CD4-positive, alpha-beta T cell (primary cell): ENCODE measurements around the gene MFSD6. TPM values are rescaled to one million over a fixed set of nuclear protein-coding genes. Genes with fewer than 3 reads are reported as not detected.
"Not testable (repeated sequence)": the region's sequence is repeated elsewhere in the genome, so short reads cannot be mapped to it uniquely, and the experiment has no call there.

Experiments
- ATAC-seq: fragments of 200-7000 bp; cut with Tn5 transposase; one replicate; pipeline ENCODE4 v1.10.0; 2022; ENCODE audit warnings: mild to moderate bottlenecking; ENCODE audit not compliant: poor library complexity
- CTCF ChIA-PET: fragments of 350-600 bp; sonication (Branson Sonifier 250); formaldehyde crosslinking; loops from one replicate; lab custom pipeline; 2021; ENCODE audit warnings: antibody characterized with exemption, inconsistent platforms; lab: Charles Lee
- POLR2A ChIA-PET: fragments of 350-600 bp; sonication (Branson Sonifier 250); formaldehyde crosslinking; loops from one replicate; lab custom pipeline; 2021; ENCODE audit warnings: antibody characterized with exemption, inconsistent platforms; lab: Charles Lee
- DNase-seq, 14 experiments: peaks; one replicate each; pipeline ENCODE4 v3.0.0-alpha.2; 2013 to 2020; ENCODE audit warnings: mixed read lengths in 2 of 14
- H3K27ac ChIP-seq, 2 donors: one replicate each; pipeline versions ENCODE4 v1.5.1 to v1.7.0; 2013; ENCODE audit warnings: low read length in 2 of 2, low read depth in 1 of 2, mild to moderate bottlenecking in 1 of 2
- H3K27me3 ChIP-seq, 2 experiments: 1 replicate in 1 of 2; 2 replicates in 1 of 2; pipeline versions ENCODE4 v1.6.1 to v1.7.0; 2013; ENCODE audit warnings: low read length in 2 of 2, control low read depth in 1 of 2, mild to moderate bottlenecking in 1 of 2, moderate library complexity in 1 of 2; ENCODE audit not compliant: insufficient read depth in 2 of 2, control insufficient read depth in 1 of 2
- H3K36me3 ChIP-seq: one replicate; pipeline ENCODE4 v1.6.1; 2013; ENCODE audit warnings: low read length, control low read depth; ENCODE audit not compliant: insufficient read depth
- H3K4me1 ChIP-seq: one replicate; pipeline ENCODE4 v1.6.1; 2013; ENCODE audit warnings: low read length, control low read depth; ENCODE audit not compliant: insufficient read depth
- H3K4me3 ChIP-seq: one replicate; pipeline ENCODE4 v1.5.1; 2013; ENCODE audit warnings: mild to moderate bottlenecking, low read length, moderate library complexity
- H3K9me3 ChIP-seq, 2 experiments: 1 replicate in 1 of 2; 2 replicates in 1 of 2; pipeline versions ENCODE4 v1.6.1 to v1.7.0; 2013; ENCODE audit warnings: low read length in 2 of 2, mild to moderate bottlenecking in 2 of 2, control low read depth in 1 of 2, moderate library complexity in 1 of 2; ENCODE audit not compliant: control insufficient read depth in 1 of 2, insufficient read depth in 1 of 2
- H3K27ac Mint-ChIP-seq: one replicate; pipeline ENCODE4 v1.8.0; 2020; ENCODE audit warnings: mixed read lengths
- H3K27me3 Mint-ChIP-seq: one replicate; pipeline ENCODE4 v1.8.0; 2021; ENCODE audit warnings: mixed read lengths
- H3K36me3 Mint-ChIP-seq: one replicate; pipeline ENCODE4 v1.8.0; 2021; ENCODE audit warnings: low read depth, mixed read lengths
- H3K4me1 Mint-ChIP-seq: one replicate; pipeline ENCODE4 v1.8.0; 2021; ENCODE audit warnings: low read depth, mixed read lengths
- H3K4me3 Mint-ChIP-seq: one replicate; pipeline ENCODE4 v1.8.0; 2020; ENCODE audit warnings: mild to moderate bottlenecking, mixed read lengths
- H3K9me3 Mint-ChIP-seq: one replicate; pipeline ENCODE4 v1.8.0; 2020; ENCODE audit warnings: mixed read lengths
- intact Hi-C, 2 experiments: fragments of 100-400 bp; cut with DNase I in 1 of 2; cut with micrococcal nuclease in 1 of 2; formaldehyde crosslinking; loops; one replicate each; pipeline versions ENCODE4 v1.15.1 to v1.9.0; 2023 to 2025; cut with DNase I, micrococcal nuclease
- total RNA-seq, 174 experiments: library from RNA in 2 of 174; stranded (reverse) in 2 of 174; gene quantifications; one replicate each; pipeline ENCODE4 v1.2.3 and lab custom pipeline; 2021 to 2026
- TF ChIP-seq, protein P1 (sequence below): fragments of 200-600 bp; IDR thresholded peaks from one replicate; pipeline ENCODE4 v1.8.0; 2022; ENCODE audit warnings: antibody characterized with exemption, mild to moderate bottlenecking

Gene MFSD6
- total RNA-seq, 2 experiments from 2014 or later = 41.2 to 47.8 TPM

GRCh38 chr2:190420801-190421200, 12.6 kb downstream of the MFSD6 start:
- ATAC-seq (no peak), DNase-seq (no peak)
- no peaks in the 10 kb centered on the region for H3K27me3 ChIP-seq
- TF ChIP-seq, protein P1, sequence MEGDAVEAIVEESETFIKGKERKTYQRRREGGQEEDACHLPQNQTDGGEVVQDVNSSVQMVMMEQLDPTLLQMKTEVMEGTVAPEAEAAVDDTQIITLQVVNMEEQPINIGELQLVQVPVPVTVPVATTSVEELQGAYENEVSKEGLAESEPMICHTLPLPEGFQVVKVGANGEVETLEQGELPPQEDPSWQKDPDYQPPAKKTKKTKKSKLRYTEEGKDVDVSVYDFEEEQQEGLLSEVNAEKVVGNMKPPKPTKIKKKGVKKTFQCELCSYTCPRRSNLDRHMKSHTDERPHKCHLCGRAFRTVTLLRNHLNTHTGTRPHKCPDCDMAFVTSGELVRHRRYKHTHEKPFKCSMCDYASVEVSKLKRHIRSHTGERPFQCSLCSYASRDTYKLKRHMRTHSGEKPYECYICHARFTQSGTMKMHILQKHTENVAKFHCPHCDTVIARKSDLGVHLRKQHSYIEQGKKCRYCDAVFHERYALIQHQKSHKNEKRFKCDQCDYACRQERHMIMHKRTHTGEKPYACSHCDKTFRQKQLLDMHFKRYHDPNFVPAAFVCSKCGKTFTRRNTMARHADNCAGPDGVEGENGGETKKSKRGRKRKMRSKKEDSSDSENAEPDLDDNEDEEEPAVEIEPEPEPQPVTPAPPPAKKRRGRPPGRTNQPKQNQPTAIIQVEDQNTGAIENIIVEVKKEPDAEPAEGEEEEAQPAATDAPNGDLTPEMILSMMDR = no peak
- H3K4me3 Mint-ChIP-seq = no peak overlapping the region
- no peaks in the 10 kb centered on the region for H3K9me3 ChIP-seq
- H3K4me1 Mint-ChIP-seq = peaks cover 93% of the 10 kb centered on the region
- peaks cover 50% of the 10 kb centered on the region for H3K36me3 Mint-ChIP-seq
- H3K4me1 ChIP-seq = peaks cover 8% of the 10 kb centered on the region
- no peak overlapping the region for H3K4me3 ChIP-seq
- H3K9me3 Mint-ChIP-seq = no peaks in the 10 kb centered on the region
- no peaks in the 10 kb centered on the region for H3K27me3 Mint-ChIP-seq
- CTCF ChIA-PET = no interaction called here
- no peak overlapping the region for H3K27ac ChIP-seq
- no peak overlapping the region for H3K27ac Mint-ChIP-seq
- peaks cover 5% of the 10 kb centered on the region for H3K36me3 ChIP-seq
- POLR2A ChIA-PET = no interaction called here
- intact Hi-C loops = loop anchor here in 1 of 2 experiments (5.0 kb wide), 1 partner anchor 36 kb away; no protein-coding TSS in a partner anchor

- Mint-ChIP-seq H3K4me3 (no peak overlapping the region), H3K4me1 (peaks cover 70% of the 10 kb centered on the region), H3K27me3 (no peaks in the 10 kb centered on the region), H3K9me3 (peaks cover 4% of the 10 kb centered on the region), H3K36me3 (peaks cover 61% of the 10 kb centered on the region), H3K27ac (peak overlapping the region; percentile 22)
- Histone ChIP-seq H3K27ac (no peak overlapping the region), H3K4me3 (no peak overlapping the region), H3K27me3 (no peaks in the 10 kb centered on the region), H3K9me3 (no peaks in the 10 kb centered on the region), H3K4me1 (no peaks in the 10 kb centered on the region), H3K36me3 (peaks cover 4% of the 10 kb centered on the region)
- ChIA-PET POLR2A (no interaction called here), CTCF (no interaction called here)
- no peak for ATAC-seq
- DNase-seq = no peak
- TF ChIP-seq, protein P1 = no peak
- intact Hi-C loops = no loop called here
Measured at GRCh38 chr2:190425221-190425866, 17.2 kb downstream of the MFSD6 start.

DNA sequence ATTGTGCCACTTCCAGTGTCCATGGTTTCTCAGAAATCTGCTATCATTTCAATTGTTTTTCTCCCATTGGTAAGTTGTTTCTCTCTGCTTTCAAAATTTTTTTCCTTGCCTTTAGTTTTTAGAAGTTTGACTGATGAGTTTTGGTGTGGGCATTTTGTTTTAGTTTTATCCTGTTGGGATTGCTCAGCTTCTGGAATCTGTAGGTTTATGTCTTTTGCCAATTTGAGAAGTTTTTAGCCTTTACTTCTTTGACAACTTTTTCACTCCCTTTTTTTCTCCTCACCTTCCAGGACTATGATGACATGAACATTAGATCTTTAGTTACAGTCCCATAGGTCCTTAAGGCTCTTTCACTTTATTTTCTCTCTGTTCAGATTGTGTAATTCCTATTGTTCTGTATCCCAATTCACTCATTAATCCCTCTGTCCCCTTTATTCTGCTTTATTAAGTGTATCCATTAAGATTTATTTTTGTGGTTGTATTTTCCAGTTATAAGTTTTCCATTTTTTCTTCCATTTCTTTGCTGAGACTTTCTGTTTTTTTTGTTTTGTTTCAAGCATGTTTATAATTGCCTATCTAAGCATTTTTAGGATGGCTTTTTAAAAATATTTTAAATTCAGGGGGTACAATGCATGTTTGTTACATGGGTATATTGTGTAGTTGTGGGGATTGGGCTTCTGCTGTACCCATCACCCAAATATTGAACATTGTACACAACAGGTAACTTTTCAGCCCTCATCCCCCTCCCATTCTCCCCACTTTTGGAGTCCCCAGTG, 17.9 kb downstream of the MFSD6 start:
- no peaks in the 10 kb centered on the region for H3K27me3 ChIP-seq
- H3K9me3 ChIP-seq = no peaks in the 10 kb centered on the region
- no peaks in the 10 kb centered on the region for H3K27me3 Mint-ChIP-seq
- intact Hi-C loops = no loop called here
- no peak for DNase-seq
- no peaks in the 10 kb centered on the region for H3K4me1 ChIP-seq
- H3K4me3 ChIP-seq = no peak overlapping the region
- H3K4me3 Mint-ChIP-seq = no peak overlapping the region
- TF ChIP-seq, protein P1 = no peak
- peaks cover 4% of the 10 kb centered on the region for H3K36me3 ChIP-seq
- ChIA-PET CTCF (no interaction called here), POLR2A (no interaction called here)
- H3K27ac Mint-ChIP-seq = peak overlapping the region; percentile 34
- H3K4me1 Mint-ChIP-seq = peaks cover 62% of the 10 kb centered on the region
- H3K9me3 Mint-ChIP-seq = peaks cover 4% of the 10 kb centered on the region
- no peak overlapping the region for H3K27ac ChIP-seq
- H3K36me3 Mint-ChIP-seq = peaks cover 54% of the 10 kb centered on the region
- no peak for ATAC-seq

- H3K9me3 Mint-ChIP-seq, H3K9me3 ChIP-seq, H3K27ac Mint-ChIP-seq, intact Hi-C loops, ATAC-seq, CTCF ChIA-PET, POLR2A ChIA-PET, H3K36me3 ChIP-seq, H3K27ac ChIP-seq, DNase-seq, H3K4me3 ChIP-seq, H3K27me3 Mint-ChIP-seq, H3K27me3 ChIP-seq, H3K4me3 Mint-ChIP-seq: not testable (repeated sequence)
- Mint-ChIP-seq H3K4me1 (peaks cover 61% of the 10 kb centered on the region), H3K36me3 (peaks cover 68% of the 10 kb centered on the region)
- H3K4me1 ChIP-seq = peaks cover 15% of the 10 kb centered on the region
Measured at GRCh38 chr2:190430866-190431265, 22.7 kb downstream of the MFSD6 start.
